Gastroesophageal sphincter (tissue), 3 donors: ENCODE data around the gene NGEF.

ENCODE experiments used
- CTCF ChIP-seq, 4 experiments: fragments of 200-600 bp in 2 of 4; fragments of 450-650 bp in 2 of 4; sonication (generic) in 1 of 4; IDR thresholded peaks; one replicate each; pipeline ENCODE4 v1.5.1; 2017 to 2019; ENCODE audit warnings: antibody characterized with exemption in 4 of 4, mild to moderate bottlenecking in 2 of 4, moderate library complexity in 2 of 4
- EP300 ChIP-seq: sonication (generic); formaldehyde crosslinking; IDR thresholded peaks from one replicate; pipeline ENCODE4 v1.6.1; 2017; ENCODE audit warnings: antibody characterized with exemption, mild to moderate bottlenecking
- POLR2A ChIP-seq, 2 donors: fragments of 450-650 bp; IDR thresholded peaks; one replicate each; pipeline ENCODE4 v1.6.1; 2017; ENCODE audit warnings: antibody characterized with exemption in 2 of 2, mild to moderate bottlenecking in 2 of 2, moderate library complexity in 1 of 2
- POLR2AphosphoS5 ChIP-seq: sonication (generic); formaldehyde crosslinking; IDR thresholded peaks from one replicate; pipeline ENCODE4 v1.6.1; 2017; ENCODE audit warnings: antibody characterized with exemption

- TF ChIP-seq CTCF (IDR thresholded peaks at IDR 0.05) (no peak), EP300 (no peak), POLR2A (IDR thresholded peaks at IDR 0.05) (no peak), POLR2AphosphoS5 (no peak)
Observed at GRCh38 chr2:232910376-232910775, 102.7 kb downstream of the NGEF start.
